Immature natural killer cell (primary cell): ENCODE data around the gene PREPL. TPM values are rescaled to one million over a fixed set of nuclear protein-coding genes. Genes with fewer than 3 reads are reported as not detected.
A peak's percentile ranks its signal among the peaks of the same experiment; 100 is the strongest.
"Not testable (repeated sequence)": the region's sequence is repeated elsewhere in the genome, so short reads cannot be mapped to it uniquely, and the experiment has no call there.

Experiments used
- DNase-seq, 3 donors: peaks; one replicate each; pipeline ENCODE4 v3.0.0; 2022; ENCODE audit warnings: mixed read lengths in 1 of 3
- H3K27ac Mint-ChIP-seq, 6 donors: one replicate each; pipeline ENCODE4 v1.8.0; 2020; ENCODE audit warnings: mixed read lengths in 6 of 6, mild to moderate bottlenecking in 5 of 6, inconsistent platforms in 4 of 6, moderate library complexity in 3 of 6
- H3K27me3 Mint-ChIP-seq, 3 donors: one replicate each; pipeline ENCODE4 v1.8.0; 2020 to 2021; ENCODE audit warnings: low read depth in 3 of 3, mild to moderate bottlenecking in 3 of 3, mixed read lengths in 3 of 3, moderate library complexity in 3 of 3, inconsistent platforms in 1 of 3
- H3K36me3 Mint-ChIP-seq, 3 donors: one replicate each; pipeline ENCODE4 v1.8.0; 2020; ENCODE audit warnings: mixed read lengths in 3 of 3, inconsistent platforms in 2 of 3, mild to moderate bottlenecking in 2 of 3
- H3K4me1 Mint-ChIP-seq, 2 donors: one replicate each; pipeline ENCODE4 v1.8.0; 2020; ENCODE audit warnings: inconsistent platforms in 2 of 2, mild to moderate bottlenecking in 2 of 2, mixed read lengths in 2 of 2, moderate library complexity in 1 of 2
- H3K4me3 Mint-ChIP-seq, 5 donors: one replicate each; pipeline ENCODE4 v1.8.0; 2020; ENCODE audit warnings: mild to moderate bottlenecking in 5 of 5, mixed read lengths in 5 of 5, inconsistent platforms in 3 of 5, moderate library complexity in 3 of 5
- H3K9me3 Mint-ChIP-seq, 6 donors: one replicate each; pipeline ENCODE4 v1.8.0; 2020; ENCODE audit warnings: mild to moderate bottlenecking in 6 of 6, mixed read lengths in 6 of 6, inconsistent platforms in 4 of 6, moderate library complexity in 3 of 6
- polyA plus RNA-seq, 3 donors: library from polyadenylated mRNA; unstranded; fragments of 300-500 nt; fragmentation: Illumina TruSeq; gene quantifications; one replicate each; pipeline ENCODE4 v1.2.3, GENCODE V29; 2021

The PREPL gene
- polyA plus RNA-seq, 3 donors from 2014 or later, result 14.5 to 17.5 (median 14.9) TPM

DNA sequence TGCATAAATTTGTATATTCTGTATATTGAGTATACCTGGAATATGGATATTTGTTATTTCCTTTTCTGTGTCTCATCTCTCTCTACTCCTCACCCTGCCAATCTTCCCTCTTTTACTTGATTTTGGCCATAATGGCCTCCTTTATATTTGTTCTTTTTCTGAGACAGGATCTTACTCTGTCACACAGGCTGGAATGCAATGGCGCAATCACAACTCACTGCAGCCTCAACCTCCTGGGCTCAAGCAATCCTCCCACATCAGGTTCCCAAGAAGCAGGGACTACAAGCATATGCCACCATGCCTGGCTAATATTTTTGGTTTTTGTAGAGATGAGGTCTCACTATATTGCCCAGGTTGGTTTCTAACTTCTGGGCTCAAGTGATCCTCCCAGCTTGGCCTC, 30.5 kb downstream of the PREPL start:
- no peaks in the 10 kb centered on the region for H3K27me3 Mint-ChIP-seq
- no peaks in the 10 kb centered on the region for H3K9me3 Mint-ChIP-seq
- H3K36me3 Mint-ChIP-seq, result peaks cover 17 to 42% (median 21%) of the 10 kb centered on the region in 3 donors
- peak overlapping the region in 2 of 6 donors; percentile 2 to 54 for H3K27ac Mint-ChIP-seq
- no peak for DNase-seq
- no peak overlapping the region for H3K4me3 Mint-ChIP-seq
- peaks cover 0 to 1% of the 10 kb centered on the region in 2 donors for H3K4me1 Mint-ChIP-seq

DNA sequence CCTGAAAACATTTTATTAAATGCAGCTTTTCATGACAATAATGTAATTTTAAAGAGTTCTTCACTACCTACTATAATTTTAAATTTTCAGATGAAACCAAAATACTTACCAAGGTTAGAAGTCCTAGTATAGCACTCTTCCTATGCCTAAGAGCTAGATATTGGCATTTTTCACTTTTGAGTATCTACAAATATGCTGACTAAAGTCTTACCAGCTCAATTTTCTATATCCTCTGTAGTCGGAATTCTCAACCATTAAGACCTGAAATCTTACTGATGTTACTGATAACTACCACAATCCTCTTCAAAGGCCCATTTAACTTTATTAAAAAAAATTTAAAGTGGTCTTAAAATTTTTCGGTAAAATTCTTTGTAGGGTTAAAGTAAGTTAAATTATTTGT, 32.0 kb downstream of the PREPL start:
- no peaks in the 10 kb centered on the region for H3K9me3 Mint-ChIP-seq
- no peaks in the 10 kb centered on the region for H3K4me1 Mint-ChIP-seq
- H3K27me3 Mint-ChIP-seq, result no peaks in the 10 kb centered on the region
- H3K36me3 Mint-ChIP-seq, result peaks cover 19 to 45% (median 21%) of the 10 kb centered on the region in 3 donors
- peak overlapping the region in 1 of 6 donors; percentile 17 for H3K27ac Mint-ChIP-seq
- no peak overlapping the region for H3K4me3 Mint-ChIP-seq
- DNase-seq, result no peak

DNA sequence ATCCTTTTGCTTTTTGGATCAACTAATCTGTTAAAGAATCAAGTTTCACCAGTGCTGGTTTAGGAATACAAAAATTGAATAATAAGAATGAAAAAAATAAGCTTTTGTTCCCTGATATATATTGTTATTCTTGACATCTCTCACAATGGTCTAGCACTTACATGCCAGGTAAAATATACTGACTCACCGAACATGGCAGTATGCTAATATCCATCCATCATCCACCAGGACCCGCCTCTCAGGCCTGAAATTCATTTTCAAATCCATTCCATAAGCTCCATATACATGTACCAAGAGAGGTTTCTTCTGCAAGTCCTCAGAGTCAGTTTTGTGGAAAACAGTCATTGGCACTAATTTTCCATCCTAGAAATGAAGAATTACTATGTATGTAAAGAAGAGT, 32.5 kb downstream of the PREPL start:
- Mint-ChIP-seq H3K4me3 (no peak overlapping the region), H3K4me1 (no peaks in the 10 kb centered on the region), H3K9me3 (no peaks in the 10 kb centered on the region), H3K36me3 (peaks cover 19 to 49% (median 21%) of the 10 kb centered on the region in 3 donors), H3K27me3 (no peaks in the 10 kb centered on the region), H3K27ac (peak overlapping the region in 1 of 6 donors; percentile 32)
- no peak for DNase-seq

DNA sequence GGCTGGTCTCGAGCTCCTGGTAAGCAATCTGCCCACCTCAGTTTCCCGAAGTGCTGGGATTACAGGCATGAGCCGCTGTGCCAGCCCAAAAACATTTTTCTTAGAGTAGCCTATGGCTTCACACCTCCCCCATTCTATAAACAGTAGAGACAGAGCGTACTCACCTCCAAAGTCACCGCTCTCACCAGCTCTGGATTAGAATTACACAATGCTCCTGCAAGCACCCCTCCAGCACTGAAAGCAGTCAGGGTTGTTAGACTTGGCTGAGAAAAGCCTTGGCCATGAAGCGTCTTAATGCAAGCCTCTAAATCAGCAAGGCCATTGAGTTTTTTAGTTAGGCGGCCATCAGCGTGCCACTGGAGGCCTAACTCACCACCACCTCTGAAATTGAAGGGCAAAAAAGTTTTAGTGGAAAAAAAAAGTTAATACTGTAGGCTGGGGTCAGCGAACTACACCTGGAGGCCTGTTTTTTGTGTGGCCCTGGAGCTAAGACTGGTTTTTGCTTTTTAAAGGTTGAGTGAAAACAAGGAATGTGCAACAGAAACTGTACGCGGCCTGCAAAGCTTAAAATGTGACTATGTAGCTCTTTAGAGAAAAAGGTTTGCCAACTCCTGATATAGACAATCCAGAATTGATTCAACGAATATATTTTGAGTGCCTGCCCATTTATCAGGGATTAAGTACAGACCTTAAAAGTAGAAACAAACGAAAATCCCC, 34.6 kb downstream of the PREPL start:
- no peak overlapping the region for H3K27ac Mint-ChIP-seq
- no peaks in the 10 kb centered on the region for H3K4me1 Mint-ChIP-seq
- no peaks in the 10 kb centered on the region for H3K27me3 Mint-ChIP-seq
- H3K9me3 Mint-ChIP-seq, result no peaks in the 10 kb centered on the region
- DNase-seq, result no peak
- H3K4me3 Mint-ChIP-seq, result no peak overlapping the region
- H3K36me3 Mint-ChIP-seq, result peaks cover 19 to 61% (median 33%) of the 10 kb centered on the region in 3 donors

DNA sequence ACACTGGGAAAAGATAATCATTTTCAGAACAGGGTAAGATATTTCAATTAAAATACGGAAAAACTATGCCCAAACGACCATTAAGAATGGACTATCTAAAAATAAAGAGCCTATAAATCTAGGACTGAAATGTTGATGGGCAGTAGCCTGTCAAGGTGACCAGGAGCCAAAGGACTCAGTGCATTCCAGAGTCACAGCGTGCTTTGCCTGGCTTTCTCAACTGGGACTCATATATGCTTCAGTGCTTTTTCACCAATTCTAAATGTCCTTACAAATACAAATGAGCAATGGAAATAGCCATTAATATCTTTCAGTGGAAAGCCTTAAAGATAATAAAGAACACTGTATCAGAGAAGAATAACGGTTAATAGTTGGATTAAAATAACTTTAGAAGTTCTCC, 35.4 kb downstream of the PREPL start:
- no peak overlapping the region for H3K4me3 Mint-ChIP-seq

DNA sequence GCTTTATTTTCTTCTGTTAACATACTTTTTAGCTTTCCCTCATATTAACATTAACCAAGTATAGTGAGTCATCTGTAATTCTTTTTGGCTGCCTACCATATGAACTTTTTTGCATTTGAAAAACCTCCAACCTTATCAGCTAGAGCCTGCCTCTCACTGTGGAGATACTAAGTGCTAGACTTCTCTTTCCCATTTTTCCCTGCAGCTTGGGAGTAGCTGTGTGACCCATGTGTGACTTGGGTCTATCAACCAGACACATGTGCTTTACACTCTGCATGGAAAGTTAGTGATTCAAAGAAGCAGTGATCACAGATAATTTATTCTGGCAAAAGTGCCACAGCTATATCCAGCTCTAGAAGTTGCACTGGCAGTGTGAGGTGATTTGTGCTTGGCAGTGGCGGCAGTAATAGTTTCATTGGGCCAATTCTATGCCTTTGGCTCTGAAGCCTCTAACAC, 36.3 kb downstream of the PREPL start:
- Mint-ChIP-seq H3K27me3 (no peaks in the 10 kb centered on the region), H3K4me1 (no peaks in the 10 kb centered on the region), H3K27ac (no peak overlapping the region), H3K9me3 (no peaks in the 10 kb centered on the region), H3K4me3 (no peak overlapping the region), H3K36me3 (peaks cover 20 to 65% (median 33%) of the 10 kb centered on the region in 3 donors)
- no peak for DNase-seq

More for the DNA sequence above, 35.4 kb downstream of the PREPL start:
- H3K36me3 Mint-ChIP-seq, result peaks cover 20 to 62% (median 33%) of the 10 kb centered on the region in 3 donors
- DNase-seq, result no peak
- no peaks in the 10 kb centered on the region for H3K27me3 Mint-ChIP-seq
- H3K9me3 Mint-ChIP-seq, result no peaks in the 10 kb centered on the region
- H3K4me1 Mint-ChIP-seq, result no peaks in the 10 kb centered on the region
- no peak overlapping the region for H3K27ac Mint-ChIP-seq

DNA sequence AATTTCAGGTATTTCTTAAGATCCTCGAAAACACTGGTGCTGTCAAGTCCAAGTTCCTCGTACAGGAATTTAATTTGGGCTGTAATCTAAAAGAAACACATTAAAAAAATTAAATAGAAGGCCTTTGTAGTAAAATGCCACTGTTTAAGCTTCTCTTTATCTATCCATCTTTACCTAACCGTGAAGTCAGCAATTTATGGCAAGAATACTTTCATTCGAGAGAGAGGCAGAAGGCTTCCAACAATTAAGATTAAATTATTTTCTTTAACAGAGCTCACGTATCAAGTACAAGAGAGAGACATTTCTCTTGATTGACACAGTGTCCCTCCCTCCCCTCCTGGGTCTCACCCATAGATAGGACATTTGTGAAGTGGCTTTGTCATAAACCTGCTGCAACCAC, 39.9 kb downstream of the PREPL start:
- Mint-ChIP-seq H3K36me3 (peaks cover 29 to 66% (median 37%) of the 10 kb centered on the region in 3 donors), H3K27me3 (no peaks in the 10 kb centered on the region), H3K9me3 (no peaks in the 10 kb centered on the region), H3K4me1 (no peaks in the 10 kb centered on the region), H3K27ac (no peak overlapping the region), H3K4me3 (no peak overlapping the region)
- no peak for DNase-seq

DNA sequence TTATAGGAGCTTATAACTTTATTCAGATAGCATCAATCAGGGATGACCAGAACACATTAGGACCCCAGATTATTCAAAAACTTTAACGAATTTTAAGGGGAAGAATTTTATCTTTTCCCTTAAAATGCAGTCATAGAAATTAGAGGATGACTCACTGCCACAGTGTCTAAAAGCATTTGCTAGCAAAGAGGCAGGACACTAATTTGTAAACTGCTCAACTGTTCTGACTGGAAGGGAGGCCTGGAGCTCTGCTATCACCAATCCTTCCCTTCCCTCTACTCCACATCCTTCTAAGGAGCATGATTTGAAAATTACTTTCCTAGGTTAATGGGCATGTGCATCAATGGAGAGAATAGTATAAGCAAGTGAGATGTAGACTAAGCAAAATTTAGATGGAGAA, 40.5 kb downstream of the PREPL start:
- Mint-ChIP-seq H3K36me3 (peaks cover 34 to 69% (median 42%) of the 10 kb centered on the region in 3 donors), H3K27ac (no peak overlapping the region), H3K4me3 (no peak overlapping the region), H3K4me1 (no peaks in the 10 kb centered on the region), H3K27me3 (no peaks in the 10 kb centered on the region), H3K9me3 (no peaks in the 10 kb centered on the region)
- DNase-seq, result no peak

DNA sequence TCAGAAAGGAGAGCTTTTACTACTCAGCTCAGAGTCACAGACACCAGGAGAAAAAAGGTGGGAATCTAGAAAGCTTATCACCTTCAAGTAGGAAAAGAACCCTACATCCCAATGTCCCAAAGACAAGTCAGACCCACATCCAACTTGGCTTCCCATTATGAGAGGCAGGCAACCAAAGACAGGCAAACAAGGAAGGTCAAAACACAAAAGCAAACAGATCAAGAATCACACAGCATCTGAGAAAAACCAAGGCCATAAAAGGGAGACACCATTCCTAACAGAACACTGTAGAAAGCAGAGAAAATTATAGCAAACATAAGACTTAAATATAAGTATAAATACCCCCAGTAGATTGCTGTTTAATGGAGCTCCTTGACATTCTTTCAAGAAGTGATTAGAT, 45.3 kb downstream of the PREPL start:
- H3K4me1 Mint-ChIP-seq, result no peaks in the 10 kb centered on the region
- peak overlapping the region in 1 of 6 donors; percentile 14 for H3K27ac Mint-ChIP-seq
- no peak overlapping the region for H3K4me3 Mint-ChIP-seq
- no peak for DNase-seq
- peaks cover 43 to 74% (median 65%) of the 10 kb centered on the region in 3 donors for H3K36me3 Mint-ChIP-seq
- H3K9me3 Mint-ChIP-seq, result peaks cover 0 to 15% (median 9%) of the 10 kb centered on the region in 6 donors
- H3K27me3 Mint-ChIP-seq, result no peaks in the 10 kb centered on the region

DNA sequence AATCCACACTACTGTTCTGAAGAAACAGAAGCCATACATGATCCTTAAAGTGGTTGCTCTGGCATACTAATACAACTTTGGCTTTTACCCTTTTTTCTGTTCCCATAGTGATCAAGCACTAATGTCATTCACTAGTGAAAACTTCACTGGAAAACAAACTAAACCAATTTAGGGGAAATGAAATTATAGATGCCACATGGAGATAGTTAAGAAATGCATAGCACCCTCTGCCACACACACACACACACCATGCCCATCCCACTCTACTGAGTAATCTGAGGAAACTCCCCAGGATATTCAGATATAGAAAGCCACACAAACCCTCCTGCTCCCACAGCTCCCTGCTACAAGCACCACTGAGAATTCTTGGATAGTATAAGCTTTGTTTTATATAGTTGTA, 46.9 kb downstream of the PREPL start:
- H3K4me1 Mint-ChIP-seq, result no peaks in the 10 kb centered on the region
- DNase-seq, result no peak
- peaks cover 44 to 73% (median 72%) of the 10 kb centered on the region in 3 donors for H3K36me3 Mint-ChIP-seq
- no peaks in the 10 kb centered on the region for H3K27me3 Mint-ChIP-seq
- peaks cover 0 to 27% (median 19%) of the 10 kb centered on the region in 6 donors for H3K9me3 Mint-ChIP-seq
- H3K27ac Mint-ChIP-seq, result peak overlapping the region in 1 of 6 donors; percentile 57
- H3K4me3 Mint-ChIP-seq, result no peak overlapping the region

DNA sequence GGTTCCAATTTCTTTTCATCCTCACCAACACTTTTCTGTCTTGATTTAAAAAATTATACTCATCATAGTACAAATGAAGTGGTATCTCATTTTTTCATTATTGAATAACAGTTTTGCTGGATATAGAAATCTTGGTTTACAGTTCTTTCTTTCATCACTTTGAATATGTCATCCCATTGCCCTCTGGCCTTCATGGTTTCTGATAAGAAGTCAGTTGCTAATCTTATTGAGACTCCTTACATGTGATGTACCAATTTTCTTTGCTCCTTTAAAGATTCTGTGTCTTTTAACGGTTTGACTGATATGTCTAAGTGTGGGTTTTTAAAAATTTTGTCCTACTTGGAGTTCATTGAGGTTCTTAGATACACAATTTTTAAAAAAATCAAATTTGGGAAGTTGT, 51.0 kb downstream of the PREPL start:
- peaks cover 0 to 1% (median 0%) of the 10 kb centered on the region in 3 donors for H3K27me3 Mint-ChIP-seq
- peaks cover 32 to 50% (median 49%) of the 10 kb centered on the region in 3 donors for H3K36me3 Mint-ChIP-seq
- H3K4me3 Mint-ChIP-seq, result no peak overlapping the region
- H3K9me3 Mint-ChIP-seq, result peaks cover 11 to 33% (median 21%) of the 10 kb centered on the region in 6 donors
- H3K4me1 Mint-ChIP-seq, result no peaks in the 10 kb centered on the region
- DNase-seq, result no peak
- H3K27ac Mint-ChIP-seq, result no peak overlapping the region

DNA sequence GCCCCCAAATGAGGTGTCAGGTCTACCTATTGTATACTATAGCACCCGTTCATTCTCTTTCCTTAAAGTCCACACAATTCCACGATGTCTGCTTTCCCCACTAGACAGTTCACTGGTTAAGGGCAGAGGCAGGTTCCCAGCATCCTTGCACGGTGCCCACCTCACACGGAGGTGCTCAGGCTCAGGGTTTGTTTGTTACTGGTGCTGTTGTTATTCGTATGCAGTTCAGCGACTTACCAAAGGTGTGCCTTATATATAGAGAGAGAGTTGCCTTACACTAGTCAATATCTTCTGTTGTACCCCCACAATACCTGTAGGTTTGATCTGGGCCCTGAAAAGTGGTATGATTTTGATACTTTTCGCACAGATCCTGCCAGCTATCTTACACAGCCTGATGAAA, 55.4 kb downstream of the PREPL start:
- no peak overlapping the region for H3K27ac Mint-ChIP-seq
- no peak for DNase-seq

DNA sequence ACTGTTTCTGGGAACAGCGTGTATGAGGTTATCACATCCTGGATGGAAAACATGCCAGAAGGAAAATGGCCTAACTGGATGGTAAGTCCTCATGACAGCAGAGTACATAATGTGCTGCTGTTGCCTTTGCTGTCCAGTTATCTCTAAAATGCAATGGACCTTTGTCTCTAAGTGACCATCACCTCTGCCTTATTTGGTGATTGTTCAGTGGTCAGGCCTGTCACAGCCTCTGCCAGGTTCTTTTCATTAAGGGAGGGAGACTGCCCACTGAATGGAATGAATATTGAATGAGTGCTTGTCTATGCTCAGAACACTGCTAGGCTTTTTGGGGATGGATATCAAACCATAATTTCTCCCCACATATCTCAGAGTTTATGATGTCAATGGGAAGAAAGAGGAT, 57.0 kb downstream of the PREPL start:
- Mint-ChIP-seq H3K9me3 (peaks cover 0 to 10% (median 4%) of the 10 kb centered on the region in 6 donors), H3K4me3 (no peak overlapping the region), H3K36me3 (peaks cover 3% of the 10 kb centered on the region in 3 donors), H3K4me1 (no peaks in the 10 kb centered on the region), H3K27ac (no peak overlapping the region), H3K27me3 (peaks cover 0 to 1% (median 1%) of the 10 kb centered on the region in 3 donors)
- no peak for DNase-seq

More for the DNA sequence above, 55.4 kb downstream of the PREPL start:
- peaks cover 0 to 1% (median 1%) of the 10 kb centered on the region in 3 donors for H3K27me3 Mint-ChIP-seq
- H3K4me3 Mint-ChIP-seq, result no peak overlapping the region
- peaks cover 9 to 18% (median 13%) of the 10 kb centered on the region in 6 donors for H3K9me3 Mint-ChIP-seq
- H3K36me3 Mint-ChIP-seq, result peaks cover 4 to 11% (median 10%) of the 10 kb centered on the region in 3 donors
- no peaks in the 10 kb centered on the region for H3K4me1 Mint-ChIP-seq

DNA sequence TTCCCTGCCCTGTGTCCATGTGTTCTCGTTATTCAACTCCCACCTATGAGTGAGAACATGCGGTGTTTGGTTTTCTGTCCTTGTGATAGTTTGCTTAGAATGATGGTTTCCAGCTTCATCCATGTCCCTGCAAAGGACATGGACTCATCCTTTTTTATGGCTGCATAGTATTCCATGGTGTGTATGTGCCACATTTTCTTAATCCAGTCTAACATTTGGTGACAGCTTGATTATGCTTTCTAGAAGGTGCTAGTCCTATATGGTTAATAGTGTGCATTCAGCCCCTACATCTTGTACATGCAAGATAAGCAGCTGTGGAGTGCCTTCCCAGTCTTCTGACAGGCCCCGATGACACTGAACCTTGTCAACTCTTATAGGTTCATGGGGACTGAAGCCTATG, 57.5 kb downstream of the PREPL start:
- not testable (repeated sequence) for H3K4me1 Mint-ChIP-seq, DNase-seq, H3K36me3 Mint-ChIP-seq, H3K27ac Mint-ChIP-seq, H3K27me3 Mint-ChIP-seq, H3K4me3 Mint-ChIP-seq, H3K9me3 Mint-ChIP-seq
